Natural killer cell (primary cell): Measurements from ENCODE around the gene NRP1. TPM values are rescaled to one million over a fixed set of nuclear protein-coding genes. Genes with fewer than 3 reads are reported as not detected.

ENCODE experiments used
- ATAC-seq, 3 donors: fragments of 150-1000 bp in 2 of 3; fragments of 200-7000 bp in 1 of 3; cut with Tn5 transposase; 1 replicate in 1 of 3; 2 replicates in 2 of 3; pipeline ENCODE4 v1.10.0; 2021; ENCODE audit warnings: mild to moderate bottlenecking in 2 of 3, moderate library complexity in 2 of 3
- DNase-seq, 2 donors: peaks; one replicate each; pipeline versions ENCODE4 v3.0.0 to v3.0.0-alpha.2; 2013 to 2021; ENCODE audit warnings: mixed read lengths in 1 of 2
- H3K27ac ChIP-seq: one replicate; pipeline ENCODE4 v1.5.1; 2013; ENCODE audit warnings: mild to moderate bottlenecking, low read length
- H3K27me3 ChIP-seq: one replicate; pipeline ENCODE4 v1.6.1; 2013; ENCODE audit warnings: low read length; ENCODE audit not compliant: control insufficient read depth, insufficient read depth
- H3K36me3 ChIP-seq: one replicate; pipeline ENCODE4 v1.6.1; 2013; ENCODE audit warnings: low read length; ENCODE audit not compliant: control insufficient read depth, insufficient read depth
- H3K4me1 ChIP-seq: one replicate; pipeline ENCODE4 v1.6.1; 2013; ENCODE audit warnings: low read length; ENCODE audit not compliant: control insufficient read depth, insufficient read depth
- H3K4me3 ChIP-seq: one replicate; pipeline ENCODE4 v1.5.1; 2013; ENCODE audit warnings: low read length
- H3K9me3 ChIP-seq: one replicate; pipeline ENCODE4 v1.6.1; 2013; ENCODE audit warnings: low read length; ENCODE audit not compliant: control insufficient read depth, insufficient read depth
- H3K27ac Mint-ChIP-seq, 2 donors: one replicate each; pipeline ENCODE4 v1.8.0; 2022; ENCODE audit warnings: mild to moderate bottlenecking in 2 of 2, mixed read lengths in 2 of 2, moderate library complexity in 1 of 2
- H3K27me3 Mint-ChIP-seq, 2 donors: one replicate each; pipeline ENCODE4 v1.8.0; 2022; ENCODE audit warnings: low read depth in 2 of 2, mixed read lengths in 2 of 2
- H3K36me3 Mint-ChIP-seq: one replicate; pipeline ENCODE4 v1.8.0; 2022; ENCODE audit warnings: mixed read lengths
- H3K4me1 Mint-ChIP-seq, 2 donors: one replicate each; pipeline ENCODE4 v1.8.0; 2022; ENCODE audit warnings: mixed read lengths in 2 of 2
- H3K4me3 Mint-ChIP-seq: one replicate; pipeline ENCODE4 v1.8.0; 2022; ENCODE audit warnings: mild to moderate bottlenecking, moderate library complexity, mixed read lengths
- H3K9me3 Mint-ChIP-seq, 2 donors: one replicate each; pipeline ENCODE4 v1.8.0; 2022; ENCODE audit warnings: mixed read lengths in 2 of 2
- WGBS: methylation state at CpG from one replicate; pipeline ENCODE4 v1.1.7; 2013; ENCODE audit warnings: missing lambda C conversion rate; ENCODE audit not compliant: insufficient coverage; 5-methylcytosine and 5-hydroxymethylcytosine counted together
- intact Hi-C: fragments of 100-400 bp; cut with micrococcal nuclease; formaldehyde crosslinking; loops from one replicate; pipeline ENCODE4 v1.14.2; 2022
- total RNA-seq, 4 donors: library from RNA; stranded (reverse); fragments of 120-200 nt in 1 of 4; gene quantifications; one replicate each; pipeline versions ENCODE4 v1.2.3 to v1.2.4, GENCODE V29; 2013 to 2022
- TF ChIP-seq, protein P1 (sequence below): fragments of 200-600 bp; IDR thresholded peaks from one replicate; pipeline ENCODE4 v1.8.0; 2022; ENCODE audit warnings: antibody characterized with exemption

The NRP1 gene
- total RNA-seq, 3 donors from 2014 or later (not counting 1 experiment from before 2014, with no cell fraction given): 0.16 to 1.5 TPM; not detected in 1

DNA sequence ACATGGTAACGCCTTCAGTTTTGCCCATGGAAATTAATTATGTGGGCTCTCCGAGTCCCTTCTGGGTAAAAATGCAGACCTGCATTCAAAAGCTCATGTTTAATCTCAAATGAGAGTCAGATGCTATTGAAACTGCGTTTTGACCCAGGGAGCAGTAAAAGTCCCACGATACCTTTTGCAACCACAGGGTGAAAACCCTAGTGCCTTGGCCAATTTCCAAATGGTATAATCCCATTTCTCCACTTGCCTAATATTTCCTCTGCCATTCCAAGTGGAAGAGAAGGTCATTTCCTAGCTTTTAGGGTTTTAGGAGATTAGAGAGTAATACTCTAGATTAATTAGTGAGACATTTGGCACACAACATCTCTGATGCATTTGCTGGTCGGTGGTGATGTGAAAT lies 132.5 kb downstream of the NRP1 start:
- TF ChIP-seq, protein P1, sequence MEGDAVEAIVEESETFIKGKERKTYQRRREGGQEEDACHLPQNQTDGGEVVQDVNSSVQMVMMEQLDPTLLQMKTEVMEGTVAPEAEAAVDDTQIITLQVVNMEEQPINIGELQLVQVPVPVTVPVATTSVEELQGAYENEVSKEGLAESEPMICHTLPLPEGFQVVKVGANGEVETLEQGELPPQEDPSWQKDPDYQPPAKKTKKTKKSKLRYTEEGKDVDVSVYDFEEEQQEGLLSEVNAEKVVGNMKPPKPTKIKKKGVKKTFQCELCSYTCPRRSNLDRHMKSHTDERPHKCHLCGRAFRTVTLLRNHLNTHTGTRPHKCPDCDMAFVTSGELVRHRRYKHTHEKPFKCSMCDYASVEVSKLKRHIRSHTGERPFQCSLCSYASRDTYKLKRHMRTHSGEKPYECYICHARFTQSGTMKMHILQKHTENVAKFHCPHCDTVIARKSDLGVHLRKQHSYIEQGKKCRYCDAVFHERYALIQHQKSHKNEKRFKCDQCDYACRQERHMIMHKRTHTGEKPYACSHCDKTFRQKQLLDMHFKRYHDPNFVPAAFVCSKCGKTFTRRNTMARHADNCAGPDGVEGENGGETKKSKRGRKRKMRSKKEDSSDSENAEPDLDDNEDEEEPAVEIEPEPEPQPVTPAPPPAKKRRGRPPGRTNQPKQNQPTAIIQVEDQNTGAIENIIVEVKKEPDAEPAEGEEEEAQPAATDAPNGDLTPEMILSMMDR: no peak
- Histone ChIP-seq H3K4me3 (no peak overlapping the region), H3K36me3 (no peaks in the 10 kb centered on the region), H3K27me3 (no peaks in the 10 kb centered on the region), H3K9me3 (no peaks in the 10 kb centered on the region), H3K27ac (no peak overlapping the region), H3K4me1 (no peaks in the 10 kb centered on the region)
- DNase-seq: no peak
- Mint-ChIP-seq H3K27ac (no peak overlapping the region), H3K4me1 (no peaks in the 10 kb centered on the region), H3K36me3 (no peaks in the 10 kb centered on the region), H3K27me3 (peaks cover 5 to 6% of the 10 kb centered on the region in 2 donors), H3K9me3 (no peaks in the 10 kb centered on the region), H3K4me3 (no peak overlapping the region)
- WGBS: 81% methylated on average over 5 of the region's 5 CpGs
- intact Hi-C loops: no loop called here
- no peak for ATAC-seq

DNA sequence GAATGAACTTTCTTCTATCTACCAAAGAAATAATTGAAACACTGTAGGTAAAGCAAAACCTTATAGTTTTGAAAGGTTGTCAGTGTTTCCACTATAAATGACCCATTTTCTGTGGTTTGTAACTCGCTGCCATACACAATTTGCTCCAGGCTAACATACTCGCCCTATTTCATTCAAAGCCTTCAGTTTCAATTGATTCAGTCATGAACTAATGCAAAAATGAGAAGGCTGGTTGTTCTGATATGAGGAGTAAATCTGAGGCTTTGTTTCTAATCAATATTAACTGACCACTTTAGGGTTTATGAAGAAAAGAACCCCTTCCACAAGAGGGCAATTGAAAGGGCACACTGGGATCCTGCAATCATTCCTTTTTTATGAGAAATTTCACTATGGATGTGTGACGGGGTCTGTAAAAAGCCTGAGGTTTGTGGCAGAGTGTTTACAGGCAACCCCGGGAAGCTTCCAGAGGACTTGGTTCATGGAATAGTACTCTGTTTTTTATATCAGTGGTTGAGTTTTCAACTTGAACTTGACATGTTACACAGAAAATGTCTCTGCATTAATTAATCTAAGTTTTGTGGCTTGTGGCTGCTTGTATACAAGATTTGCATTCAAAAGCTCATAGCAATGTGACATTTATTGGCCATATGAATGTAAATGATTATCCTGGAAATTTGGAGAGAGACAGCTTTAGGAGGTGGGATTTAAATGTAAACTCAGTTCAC lies 133.2 kb downstream of the NRP1 start:
- no peaks in the 10 kb centered on the region for H3K9me3 Mint-ChIP-seq
- H3K36me3 Mint-ChIP-seq: no peaks in the 10 kb centered on the region
- Histone ChIP-seq H3K4me1 (no peaks in the 10 kb centered on the region), H3K4me3 (no peak overlapping the region), H3K36me3 (no peaks in the 10 kb centered on the region), H3K27ac (no peak overlapping the region), H3K9me3 (no peaks in the 10 kb centered on the region), H3K27me3 (no peaks in the 10 kb centered on the region)
- H3K27me3 Mint-ChIP-seq: peaks cover 5 to 10% of the 10 kb centered on the region in 2 donors
- DNase-seq (no peak), ATAC-seq (no peak)
- TF ChIP-seq, protein P1: no peak
- no peak overlapping the region for H3K27ac Mint-ChIP-seq
- no peak overlapping the region for H3K4me3 Mint-ChIP-seq
- no peaks in the 10 kb centered on the region for H3K4me1 Mint-ChIP-seq
- 79% methylated on average over 4 of the region's 4 CpGs for WGBS
- intact Hi-C loops: no loop called here

DNA sequence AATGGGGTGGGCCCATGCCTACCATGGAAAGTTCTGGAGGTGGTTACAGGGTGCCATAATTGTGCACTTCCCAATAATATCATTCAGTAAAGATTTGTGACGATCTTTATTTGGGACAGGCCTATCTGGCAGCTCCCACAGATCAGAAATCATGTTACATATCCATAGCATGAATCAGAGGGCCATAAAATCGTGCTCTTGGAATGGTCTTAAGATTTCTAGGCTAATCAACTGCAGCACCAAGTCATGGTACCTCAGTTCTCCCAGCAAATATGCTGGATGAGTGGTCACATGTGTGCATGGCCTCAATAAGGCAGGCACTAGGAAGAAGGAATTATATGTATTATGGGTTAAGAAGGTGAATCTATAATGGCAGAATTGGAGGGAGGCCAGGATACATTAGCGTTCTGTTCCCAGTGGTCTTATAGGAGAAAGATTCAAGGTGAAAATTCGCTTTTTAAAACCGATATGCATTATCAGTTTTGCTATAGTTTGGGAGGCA lies 134.7 kb downstream of the NRP1 start:
- H3K4me3 Mint-ChIP-seq: no peak overlapping the region
- H3K27me3 Mint-ChIP-seq: peaks cover 5 to 16% of the 10 kb centered on the region in 2 donors
- H3K36me3 ChIP-seq: no peaks in the 10 kb centered on the region

More for the DNA sequence above, 134.7 kb downstream of the NRP1 start:
- H3K27me3 ChIP-seq: no peaks in the 10 kb centered on the region
- no peaks in the 10 kb centered on the region for H3K4me1 Mint-ChIP-seq
- H3K4me3 ChIP-seq: no peak overlapping the region
- intact Hi-C loops: loop anchor here (10.0 kb wide), 1 partner anchor 135 kb away; the partner anchor contains the start of gene NRP1
- ATAC-seq (no peak), DNase-seq (no peak)
- TF ChIP-seq, protein P1: no peak
- H3K9me3 ChIP-seq: no peaks in the 10 kb centered on the region
- no peak overlapping the region for H3K27ac Mint-ChIP-seq
- H3K9me3 Mint-ChIP-seq: no peaks in the 10 kb centered on the region
- H3K36me3 Mint-ChIP-seq: no peaks in the 10 kb centered on the region
- no peaks in the 10 kb centered on the region for H3K4me1 ChIP-seq
- H3K27ac ChIP-seq: no peak overlapping the region
- 83% methylated on average over 5 of the region's 5 CpGs for WGBS
